Retina (tissue), 1 donor: ENCODE measurements around the gene NR2C2.
"Not testable (repeated sequence)": the region's sequence is repeated elsewhere in the genome, so short reads cannot be mapped to it uniquely, and the experiment has no call there.

ENCODE experiments used
- DNase-seq: peaks from one replicate; pipeline ENCODE4 v3.0.0-alpha.2; 2016

Gene NR2C2

GRCh38 chr3:14962762-14963161 is 15.4 kb downstream of the NR2C2 start:
- DNase-seq = no peak

- no peak for DNase-seq
These were observed 19.9 kb downstream of the NR2C2 start for GRCh38 chr3:14967285-14967684.

- no peak for DNase-seq
These were observed 22.3 kb downstream of the NR2C2 start for GRCh38 chr3:14969671-14970070.

GRCh38 chr3:14976317-14976716 is 28.9 kb downstream of the NR2C2 start:
- DNase-seq = no peak

GRCh38 chr3:14980689-14981088 is 33.3 kb downstream of the NR2C2 start:
- no peak for DNase-seq

- no peak for DNase-seq
These were observed 37.3 kb downstream of the NR2C2 start for GRCh38 chr3:14984581-14985113.

- no peak for DNase-seq
These were observed 41.6 kb downstream of the NR2C2 start for GRCh38 chr3:14988988-14989394.

- peak; percentile 46 for DNase-seq
These were observed 42.8 kb downstream of the NR2C2 start for GRCh38 chr3:14989943-14990779.

- no peak for DNase-seq
These were observed 43.4 kb downstream of the NR2C2 start for GRCh38 chr3:14990780-14991148.

- DNase-seq = no peak
These were observed 43.9 kb downstream of the NR2C2 start for GRCh38 chr3:14991151-14991742.

- DNase-seq = no peak
These were observed 44.6 kb downstream of the NR2C2 start for GRCh38 chr3:14991818-14992612.

- no peak for DNase-seq
These were observed 50.6 kb downstream of the NR2C2 start for GRCh38 chr3:14997941-14998340.

- DNase-seq = not testable (repeated sequence)
These were observed 51.8 kb downstream of the NR2C2 start for GRCh38 chr3:14999182-14999581.

GRCh38 chr3:15007681-15008141 is 60.3 kb downstream of the NR2C2 start:
- DNase-seq = no peak

GRCh38 chr3:15009167-15009566 is 61.8 kb downstream of the NR2C2 start:
- DNase-seq = no peak

GRCh38 chr3:15010664-15011063 is 63.3 kb downstream of the NR2C2 start:
- no peak for DNase-seq

- DNase-seq = no peak
These were observed 63.8 kb downstream of the NR2C2 start for GRCh38 chr3:15011174-15011573.

- no peak for DNase-seq
These were observed 67.4 kb downstream of the NR2C2 start for GRCh38 chr3:15014606-15015328.

- DNase-seq = no peak
These were observed 68.1 kb downstream of the NR2C2 start for GRCh38 chr3:15015456-15015855.

GRCh38 chr3:15017191-15017590 is 69.8 kb downstream of the NR2C2 start:
- no peak for DNase-seq

GRCh38 chr3:15023249-15023648 is 75.9 kb downstream of the NR2C2 start:
- peak; percentile 5 for DNase-seq

- no peak for DNase-seq
These were observed 76.3 kb downstream of the NR2C2 start for GRCh38 chr3:15023719-15024118.

- DNase-seq = no peak
These were observed 82.2 kb downstream of the NR2C2 start for GRCh38 chr3:15029625-15030024.
